ENCODE measurements around the gene MAGEF1.

Gene MAGEF1

GRCh38 chr3:184743248-184743647, 31.4 kb upstream of the MAGEF1 start:
- Histone ChIP-seq H3K9me3 (ENCODE audit: severe bottlenecking) (no peaks in the 10 kb centered on the region), H3K27ac (peak overlapping the region; percentile 64), H3K27me3 (ENCODE audit: insufficient read depth, low read depth, severe bottlenecking) (no peaks in the 10 kb centered on the region), H3K36me3 (no peaks in the 10 kb centered on the region), H3K4me3 (ENCODE audit: low read depth, low read length) (no peak overlapping the region)
- no peak for DNase-seq
- no peak for TF ChIP-seq CTCF (IDR thresholded peaks at IDR 0.05; ENCODE audit: low read depth, low read length)

- TF ChIP-seq CTCF (IDR thresholded peaks at IDR 0.05; ENCODE audit: low read depth, low read length): no peak
- no peaks in the 10 kb centered on the region for H3K27me3 ChIP-seq (ENCODE audit: insufficient read depth, low read depth, severe bottlenecking)
- peak; percentile 78 for DNase-seq
- H3K4me3 ChIP-seq (ENCODE audit: low read depth, low read length): no peak overlapping the region
- H3K27ac ChIP-seq: peak overlapping the region; percentile 64
- H3K9me3 ChIP-seq (ENCODE audit: severe bottlenecking): no peaks in the 10 kb centered on the region
- H3K36me3 ChIP-seq: no peaks in the 10 kb centered on the region
Measured at GRCh38 chr3:184742676-184743135, 30.8 kb upstream of the MAGEF1 start.

- DNase-seq: peak; percentile 50
- peak overlapping the region; percentile 64 for H3K27ac ChIP-seq
- no peaks in the 10 kb centered on the region for H3K9me3 ChIP-seq (ENCODE audit: severe bottlenecking)
- H3K36me3 ChIP-seq: no peaks in the 10 kb centered on the region
- H3K4me3 ChIP-seq (ENCODE audit: low read depth, low read length): no peak overlapping the region
- TF ChIP-seq CTCF (IDR thresholded peaks at IDR 0.05; ENCODE audit: low read depth, low read length): no peak
- no peaks in the 10 kb centered on the region for H3K27me3 ChIP-seq (ENCODE audit: insufficient read depth, low read depth, severe bottlenecking)
Measured at GRCh38 chr3:184741798-184742675, 30.2 kb upstream of the MAGEF1 start.

- H3K27ac ChIP-seq: no peak overlapping the region
- no peaks in the 10 kb centered on the region for H3K36me3 ChIP-seq
- H3K4me3 ChIP-seq (ENCODE audit: low read depth, low read length): no peak overlapping the region
- H3K9me3 ChIP-seq (ENCODE audit: severe bottlenecking): no peaks in the 10 kb centered on the region
- DNase-seq: no peak
- H3K27me3 ChIP-seq (ENCODE audit: insufficient read depth, low read depth, severe bottlenecking): no peaks in the 10 kb centered on the region
- TF ChIP-seq CTCF (IDR thresholded peaks at IDR 0.05; ENCODE audit: low read depth, low read length): no peak
Measured at GRCh38 chr3:184741259-184741556, 29.3 kb upstream of the MAGEF1 start.

GRCh38 chr3:184740509-184741258, 28.8 kb upstream of the MAGEF1 start:
- no peak for TF ChIP-seq CTCF (IDR thresholded peaks at IDR 0.05; ENCODE audit: low read depth, low read length)
- Histone ChIP-seq H3K27me3 (ENCODE audit: insufficient read depth, low read depth, severe bottlenecking) (no peaks in the 10 kb centered on the region), H3K27ac (no peak overlapping the region)

More at GRCh38 chr3:184740509-184741258, 28.8 kb upstream of the MAGEF1 start:
- Histone ChIP-seq H3K36me3 (no peaks in the 10 kb centered on the region), H3K9me3 (ENCODE audit: severe bottlenecking) (no peaks in the 10 kb centered on the region), H3K4me3 (ENCODE audit: low read depth, low read length) (no peak overlapping the region)
- DNase-seq: no peak
